GM19467 (cell line): ENCODE results near the gene AMOTL1.

ENCODE experiments used
- ATAC-seq: cut with Tn5 transposase; IDR thresholded peaks from one replicate; pipeline ENCODE4 v1.9.1; 2021; ENCODE audit warnings: mild to moderate bottlenecking, moderate library complexity; ENCODE audit not compliant: unreplicated experiment

The AMOTL1 gene

DNA sequence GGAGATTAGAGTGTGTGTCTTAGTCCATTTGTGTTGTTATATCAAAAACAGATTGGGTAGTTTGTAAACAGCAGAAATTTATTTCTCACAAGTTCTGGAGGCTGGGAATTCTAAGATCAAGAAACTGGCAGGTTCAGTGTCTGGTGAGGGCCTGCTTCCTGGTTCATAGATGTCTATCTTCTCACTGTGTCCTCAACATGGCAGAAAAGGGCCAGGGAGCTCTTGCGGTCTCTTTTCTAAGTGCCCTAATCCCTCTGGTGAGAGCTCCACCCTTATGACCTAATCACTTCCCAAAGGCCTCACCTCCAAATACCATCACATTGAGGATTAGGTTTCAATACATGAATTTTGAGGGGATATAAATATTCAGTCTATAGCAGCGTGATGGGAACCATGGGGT is 25.5 kb upstream of the AMOTL1 start:
- ATAC-seq: no peak

DNA sequence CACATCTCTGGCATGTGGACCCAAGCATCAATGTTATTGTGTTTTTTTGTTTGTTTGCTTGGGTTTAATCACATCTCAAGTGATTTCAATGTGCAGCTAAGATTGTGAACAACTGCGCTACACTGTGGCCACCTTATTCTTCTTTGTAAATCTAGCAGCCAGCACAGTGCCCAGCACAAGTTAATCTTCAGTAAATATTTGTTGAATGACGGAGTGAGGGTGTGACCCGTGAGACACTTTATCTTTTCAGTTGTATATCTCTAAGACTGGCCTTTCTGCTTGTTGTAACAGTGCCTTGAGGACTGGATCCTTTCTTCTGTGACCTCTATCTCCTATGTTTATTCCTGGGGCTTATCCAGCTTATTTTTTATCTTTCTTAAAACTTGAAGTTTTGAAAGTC is 21.4 kb upstream of the AMOTL1 start:
- ATAC-seq: no peak

DNA sequence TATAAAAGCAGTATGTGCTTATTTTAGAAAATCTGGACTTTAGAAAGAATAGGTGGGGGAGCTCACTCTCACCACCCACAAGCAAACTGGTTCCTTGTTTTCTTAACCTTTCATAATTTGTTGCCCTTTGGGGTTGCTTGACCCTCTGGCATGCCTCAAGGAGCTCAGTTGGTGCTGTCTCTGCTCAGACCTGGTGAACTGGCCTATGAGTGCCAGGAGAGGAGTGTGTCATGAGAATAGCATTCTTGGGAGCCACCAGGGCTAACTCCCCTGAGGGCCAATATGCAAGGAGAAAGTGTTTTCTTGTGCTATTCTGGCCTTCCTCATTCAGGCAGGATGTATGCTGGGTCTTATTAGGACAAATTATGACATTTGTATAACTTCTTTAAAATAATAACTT is 21.0 kb upstream of the AMOTL1 start:
- no peak for ATAC-seq

DNA sequence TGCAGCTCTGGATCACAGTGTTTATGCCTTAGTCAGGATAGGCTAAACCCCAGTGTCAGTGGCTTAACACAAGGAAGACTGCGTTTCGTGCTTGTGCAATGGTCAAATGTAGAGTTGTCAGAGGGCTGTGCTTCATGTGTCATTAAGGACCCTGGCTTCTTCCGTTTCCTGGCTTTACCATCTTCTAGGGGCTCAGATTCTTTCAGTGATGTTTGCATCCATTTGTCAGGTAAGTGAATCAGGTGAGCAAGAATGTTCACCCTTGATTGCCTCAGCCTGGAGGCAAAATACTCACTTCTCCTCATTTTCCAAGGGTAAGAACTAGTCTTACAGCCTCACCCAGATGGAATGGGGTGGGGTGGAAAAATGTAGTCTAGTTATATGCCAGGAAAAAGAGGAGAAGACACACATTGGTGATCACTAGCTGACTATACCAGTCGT is 20.5 kb upstream of the AMOTL1 start:
- ATAC-seq: no peak

DNA sequence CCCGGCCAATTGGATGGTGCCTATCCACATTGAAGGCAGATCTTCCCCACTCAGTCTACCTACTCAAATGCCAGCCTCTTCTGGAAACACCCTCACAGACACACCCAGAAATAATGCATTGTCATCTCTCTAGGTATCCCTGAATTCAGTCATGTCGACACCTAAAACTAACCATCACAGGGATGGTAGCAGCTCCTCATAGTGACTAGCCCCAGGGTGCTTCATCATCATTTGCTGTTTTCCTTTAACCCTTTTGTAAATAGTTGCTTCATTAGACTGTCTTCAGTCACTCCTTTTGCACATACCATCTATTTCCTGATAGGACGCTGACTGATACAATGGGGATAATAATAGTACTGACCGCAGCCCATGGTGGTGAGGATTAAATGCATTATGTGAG is 18.8 kb upstream of the AMOTL1 start:
- ATAC-seq: no peak

DNA sequence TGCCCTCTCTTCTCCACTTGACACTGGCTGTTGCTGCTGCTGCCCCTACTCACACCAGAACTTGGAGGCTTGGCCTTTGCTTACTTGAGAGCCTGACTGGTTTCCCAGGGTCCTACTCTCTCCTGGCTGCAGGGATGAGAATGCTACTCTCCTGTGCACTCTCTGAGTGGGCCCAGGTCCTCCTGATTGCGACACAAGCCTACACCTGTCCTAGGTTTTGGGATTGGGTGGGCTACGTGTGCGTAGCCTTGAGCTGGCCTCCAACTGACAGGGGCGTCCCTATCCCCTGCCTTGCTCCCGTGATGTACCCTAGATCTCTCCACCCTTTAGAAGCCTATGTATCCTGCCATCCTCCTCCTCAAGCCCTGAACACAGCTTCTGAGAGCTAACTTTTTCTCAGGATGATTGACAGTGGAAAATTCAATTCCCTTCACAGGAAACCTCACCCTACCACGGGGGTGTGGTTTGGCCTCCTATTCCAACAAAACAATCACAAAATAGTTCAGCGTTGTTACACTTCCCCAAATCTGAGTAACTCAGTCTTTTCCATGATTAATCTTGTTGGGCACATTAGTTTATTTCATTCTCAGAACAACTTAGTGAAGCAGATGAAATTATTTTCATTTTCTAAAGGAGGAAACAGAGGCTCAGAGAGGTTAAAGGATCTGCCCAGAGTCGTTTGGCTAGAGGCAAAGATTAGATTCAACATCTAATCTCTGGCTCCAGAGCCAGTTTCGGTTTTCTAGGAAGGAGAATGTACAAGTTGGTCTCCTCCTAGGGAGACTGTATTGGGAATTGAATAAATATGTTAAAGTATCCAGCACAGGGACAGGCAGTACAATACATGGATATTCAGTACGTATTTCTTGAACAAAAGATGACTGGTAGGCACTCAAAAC is 17.6 kb upstream of the AMOTL1 start:
- ATAC-seq: no peak

DNA sequence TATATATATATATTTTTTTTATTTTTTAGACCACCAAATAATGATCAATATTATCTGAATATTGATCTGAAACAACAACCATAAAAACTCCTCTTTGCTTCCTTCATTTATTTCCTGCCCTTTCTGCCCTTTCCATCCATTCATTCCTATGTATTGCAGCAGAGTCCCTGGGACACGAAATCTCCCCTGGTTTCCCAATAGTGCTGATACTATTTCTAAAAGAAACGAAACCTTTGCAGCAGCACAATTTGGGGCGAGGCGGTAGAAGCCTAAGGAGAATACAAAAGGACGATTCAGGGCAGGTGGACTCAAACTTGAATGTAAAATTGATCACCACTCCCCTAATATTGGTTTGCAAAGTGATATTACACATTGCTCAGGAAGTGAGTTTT is 16.9 kb upstream of the AMOTL1 start:
- no peak for ATAC-seq

DNA sequence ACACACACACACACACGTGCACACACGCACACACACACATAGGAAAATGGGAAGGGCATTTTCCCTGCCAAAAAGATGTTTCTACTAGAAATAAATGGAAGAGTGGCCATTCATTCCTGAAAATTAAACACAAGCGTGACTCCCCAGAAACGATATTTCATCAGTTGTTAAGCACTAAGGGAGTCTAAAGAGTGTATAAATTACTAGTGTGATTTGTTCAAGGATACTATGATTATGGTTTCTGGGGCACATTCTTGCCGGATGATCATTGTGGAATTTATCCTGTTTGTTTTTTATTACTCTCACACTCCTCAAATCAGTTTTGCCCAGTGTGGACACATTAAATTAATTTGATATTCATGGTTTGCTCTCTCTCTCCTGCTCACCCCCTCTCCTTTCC is 16.4 kb upstream of the AMOTL1 start:
- ATAC-seq: no peak

DNA sequence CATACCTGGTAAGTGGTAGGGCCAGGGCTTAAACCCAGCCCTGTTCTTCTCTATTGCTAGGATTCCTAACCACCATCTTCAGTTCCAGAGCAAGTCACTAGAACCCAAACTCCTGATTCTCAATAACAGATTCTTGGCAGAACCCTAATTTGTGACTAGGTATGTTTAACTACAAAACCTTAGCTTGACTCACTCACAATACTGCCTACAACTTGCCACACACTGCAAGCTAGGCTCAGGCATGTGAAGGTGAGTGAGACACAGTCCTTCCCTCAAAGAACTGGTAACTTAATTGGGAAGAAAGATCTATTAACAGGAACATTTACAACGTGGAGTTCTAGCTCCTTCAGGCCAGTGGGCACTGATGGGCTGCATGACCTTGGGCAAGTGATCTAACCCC is 14.5 kb upstream of the AMOTL1 start:
- ATAC-seq: no peak

DNA sequence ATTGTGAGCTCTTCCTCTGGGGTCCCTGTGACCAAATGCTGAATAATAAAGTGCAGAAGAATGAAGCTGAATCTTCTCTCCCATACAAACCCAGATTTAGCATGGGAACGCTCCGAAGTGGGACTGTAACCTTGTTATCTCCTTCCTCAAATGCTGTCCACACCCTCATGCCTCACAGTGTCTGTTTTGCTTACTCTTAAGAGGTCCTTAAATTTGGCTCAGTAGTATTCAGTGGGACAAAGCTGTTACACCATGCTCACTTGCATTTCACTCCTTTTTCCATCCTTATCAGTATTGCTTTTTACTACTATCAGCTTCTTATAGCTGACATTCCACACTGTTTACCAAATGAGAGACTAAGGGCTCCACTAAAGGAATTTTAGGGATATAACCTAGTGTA is 13.8 kb upstream of the AMOTL1 start:
- no peak for ATAC-seq

DNA sequence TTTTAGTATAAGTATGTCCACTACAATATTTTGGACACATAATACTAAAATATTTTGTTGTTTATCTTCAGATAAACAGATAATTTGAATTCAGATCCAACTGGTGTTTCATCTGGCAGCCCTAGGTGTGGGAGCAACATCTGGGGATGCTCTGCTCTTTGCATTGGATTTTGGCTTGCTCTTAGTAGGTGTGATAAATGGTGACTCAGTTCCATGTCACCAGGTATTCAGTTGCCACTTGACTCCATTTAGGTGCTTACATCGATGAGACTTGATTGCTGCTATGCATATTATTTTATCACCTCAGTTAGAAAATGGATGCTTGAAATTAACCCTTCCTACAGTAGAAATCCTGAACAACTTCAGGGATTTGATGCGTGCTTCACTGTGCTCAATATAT is 13.3 kb upstream of the AMOTL1 start:
- ATAC-seq: no peak

DNA sequence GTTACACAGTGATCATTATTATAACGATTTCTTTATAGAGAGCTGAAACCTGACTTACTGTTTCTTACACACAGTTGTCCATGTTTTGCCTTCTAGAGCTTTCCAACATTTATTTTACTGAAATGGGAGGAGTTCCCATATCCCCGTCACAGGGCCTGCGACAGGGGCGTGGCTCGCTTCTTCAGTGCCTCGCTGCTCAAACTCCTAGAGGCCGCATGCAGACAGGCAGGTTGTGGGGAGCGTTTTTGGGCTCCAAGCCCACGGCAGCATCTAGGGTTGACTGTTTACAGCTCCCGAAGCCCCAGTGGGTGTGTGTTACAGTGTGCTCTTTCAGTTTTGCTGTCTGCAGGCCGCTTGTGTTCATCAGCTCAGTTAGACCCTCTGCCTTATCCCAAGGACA is 12.7 kb upstream of the AMOTL1 start:
- no peak for ATAC-seq

DNA sequence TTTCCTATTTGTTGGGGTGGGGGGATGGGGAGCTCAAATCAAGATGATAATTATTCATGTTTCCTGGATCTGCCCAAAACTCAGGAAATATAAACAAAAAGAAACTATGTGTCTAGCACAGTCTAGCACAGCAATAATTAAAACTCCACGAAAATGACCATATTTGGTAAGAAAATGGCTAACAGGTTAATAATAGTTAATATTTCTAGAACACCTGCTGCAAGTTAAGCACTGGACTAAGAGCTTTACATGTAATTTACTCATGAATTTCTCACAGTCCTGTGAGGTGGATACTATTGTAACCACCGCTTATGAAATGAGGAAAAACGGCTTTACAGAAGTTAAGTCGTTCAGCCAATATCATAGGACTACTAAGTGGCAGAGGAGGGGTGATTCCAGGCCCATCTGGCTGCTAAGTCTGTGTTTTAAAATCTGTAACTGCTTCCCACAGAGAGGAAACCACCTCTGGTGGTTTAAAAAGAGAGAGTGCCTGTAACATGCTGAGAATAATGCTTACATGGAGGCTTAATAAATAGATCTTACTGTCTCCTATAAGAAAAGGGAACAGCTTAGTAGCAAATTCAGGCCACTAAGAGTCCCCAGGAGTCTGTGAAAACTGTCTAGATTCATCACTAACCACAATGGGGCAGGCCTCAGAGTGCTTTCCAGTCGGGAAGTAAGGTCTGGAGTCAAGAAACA is 11.0 kb upstream of the AMOTL1 start:
- peak; percentile 67 for ATAC-seq

DNA sequence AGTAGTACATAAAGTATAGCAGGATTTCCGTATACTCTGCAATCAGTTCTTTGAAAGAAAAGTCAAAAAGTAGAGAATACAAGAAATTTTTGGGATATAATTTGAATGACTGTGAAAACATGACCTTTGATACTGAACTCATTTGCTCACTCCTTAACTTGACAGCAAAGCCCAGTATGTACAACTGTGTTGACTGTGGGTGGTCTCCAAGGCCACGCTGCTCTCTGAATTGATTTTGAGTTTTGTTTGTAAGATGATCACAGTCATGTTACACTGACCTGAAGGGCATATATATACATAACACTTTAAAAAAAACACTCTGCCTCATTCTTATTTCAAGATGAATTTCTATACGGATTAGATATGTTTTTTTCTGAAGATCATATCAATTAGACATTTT is 9.5 kb upstream of the AMOTL1 start:
- no peak for ATAC-seq

DNA sequence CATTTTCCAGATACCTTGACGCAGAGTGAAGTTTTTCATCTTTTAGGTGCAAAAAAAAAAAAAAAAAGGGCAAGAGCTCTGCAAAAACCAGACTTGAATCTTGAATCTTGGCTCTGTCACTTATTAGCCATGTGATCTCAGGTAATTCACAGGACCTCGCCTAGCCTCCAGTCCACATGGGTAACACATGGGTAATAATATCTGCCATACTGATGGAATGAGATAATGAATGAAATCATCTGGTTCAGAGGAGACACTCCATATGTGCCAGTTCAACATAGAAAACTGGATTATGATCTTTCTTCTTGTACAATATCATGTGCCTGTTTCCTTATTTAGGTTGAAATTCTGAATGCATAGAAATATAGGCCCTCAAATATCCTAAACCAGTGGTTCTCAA is 8.6 kb upstream of the AMOTL1 start:
- ATAC-seq: no peak

DNA sequence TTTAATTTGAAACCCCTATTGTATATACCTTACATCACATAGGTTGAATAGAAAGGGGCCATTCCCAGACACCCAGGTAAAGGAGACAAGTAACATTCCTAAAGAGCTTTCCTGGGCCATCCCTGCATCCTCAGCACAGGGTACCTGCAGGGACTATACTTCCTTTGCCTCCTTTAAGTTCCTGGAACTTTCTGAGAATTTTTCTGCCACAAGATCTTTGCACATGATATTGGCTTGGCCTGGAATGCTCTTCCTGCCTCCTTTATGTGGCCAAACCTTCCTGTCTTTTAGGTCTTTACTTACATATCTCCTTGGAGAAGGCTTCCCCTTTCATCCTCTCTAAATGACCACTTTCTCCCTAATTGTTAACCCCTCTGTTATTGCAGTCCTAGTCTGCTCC is 7.9 kb upstream of the AMOTL1 start:
- no peak for ATAC-seq

DNA sequence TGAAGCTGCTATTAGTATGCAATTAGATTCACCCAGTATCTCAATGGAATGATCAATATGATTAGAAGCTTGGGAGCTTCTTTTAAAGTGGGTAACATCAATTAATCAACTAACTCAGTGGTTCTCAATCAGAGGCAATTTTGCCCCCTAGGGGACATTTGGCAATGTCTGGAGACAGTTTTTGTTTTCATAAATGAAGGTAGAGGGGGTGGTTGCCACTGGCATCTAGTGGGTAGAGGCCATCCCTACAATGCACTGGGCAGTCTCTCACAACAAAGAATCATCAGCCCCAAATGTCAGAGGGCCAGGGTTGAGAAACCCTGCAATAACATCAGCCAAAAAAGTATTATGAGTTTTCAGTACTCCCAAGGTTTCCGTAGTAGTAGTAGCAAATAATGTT is 5.9 kb upstream of the AMOTL1 start:
- no peak for ATAC-seq

DNA sequence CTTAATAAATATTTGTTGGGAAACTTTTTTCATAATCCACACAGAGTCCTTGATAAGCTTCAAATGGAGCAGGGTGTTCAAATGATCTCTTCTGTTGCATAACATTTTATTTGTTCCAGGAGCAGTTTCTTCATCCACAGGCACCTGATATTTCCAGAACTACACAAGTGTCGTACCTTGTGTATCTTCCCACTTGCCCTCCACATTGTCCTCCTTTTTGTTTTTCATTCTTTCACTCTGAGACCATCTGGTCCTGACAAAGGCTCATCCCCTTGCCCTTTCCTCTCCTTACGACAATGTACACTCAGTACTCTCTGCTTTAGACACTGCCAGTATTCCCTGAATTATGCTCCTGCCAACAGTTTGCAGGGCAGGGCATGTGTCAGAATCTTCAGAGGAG is 5.2 kb upstream of the AMOTL1 start:
- no peak for ATAC-seq

DNA sequence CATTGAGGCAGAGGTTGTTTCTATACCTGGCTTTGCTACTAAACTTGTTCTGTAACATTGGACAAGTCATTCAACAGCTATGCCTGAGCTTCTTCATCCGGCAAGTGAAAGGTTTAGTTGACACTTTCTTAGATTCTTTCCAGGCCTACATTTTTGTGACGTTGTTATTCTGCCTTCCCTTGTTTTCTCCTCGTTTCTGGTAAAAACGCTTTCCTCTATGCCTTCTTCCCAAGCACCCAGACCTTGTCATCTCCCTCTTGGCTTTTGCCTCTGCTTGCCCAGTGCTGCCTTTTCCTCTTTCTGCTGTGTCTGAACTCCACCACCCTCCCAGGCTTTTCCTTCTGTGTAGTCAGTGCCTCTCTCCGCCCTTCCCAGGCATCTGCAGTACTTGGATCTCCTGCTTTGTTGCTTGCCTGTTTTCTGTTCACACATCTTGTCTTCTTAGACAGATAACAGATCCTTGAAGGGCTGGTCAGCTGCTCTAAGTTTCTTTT is 1.4 kb upstream of the AMOTL1 start:
- ATAC-seq: no peak

DNA sequence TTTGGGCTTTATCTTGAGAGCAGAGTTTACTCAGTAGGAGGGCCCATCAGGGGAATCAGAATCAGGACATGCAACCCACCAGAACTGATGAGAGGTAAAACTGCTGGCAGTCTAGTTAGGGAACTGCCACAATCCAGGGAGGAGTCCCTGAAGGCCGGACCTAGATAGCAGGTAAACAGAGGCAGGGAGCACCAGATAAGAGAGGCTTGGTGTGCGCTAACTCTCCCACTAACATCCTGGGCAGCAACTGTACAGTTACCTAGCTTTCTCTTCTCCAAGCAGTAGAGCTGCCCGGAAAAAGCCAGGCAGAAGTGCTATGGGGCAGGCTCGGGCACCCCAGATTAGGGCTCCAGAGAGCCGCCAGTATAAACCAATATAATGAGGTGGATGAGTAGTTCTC is 865 bp upstream of the AMOTL1 start:
- ATAC-seq: no peak

DNA sequence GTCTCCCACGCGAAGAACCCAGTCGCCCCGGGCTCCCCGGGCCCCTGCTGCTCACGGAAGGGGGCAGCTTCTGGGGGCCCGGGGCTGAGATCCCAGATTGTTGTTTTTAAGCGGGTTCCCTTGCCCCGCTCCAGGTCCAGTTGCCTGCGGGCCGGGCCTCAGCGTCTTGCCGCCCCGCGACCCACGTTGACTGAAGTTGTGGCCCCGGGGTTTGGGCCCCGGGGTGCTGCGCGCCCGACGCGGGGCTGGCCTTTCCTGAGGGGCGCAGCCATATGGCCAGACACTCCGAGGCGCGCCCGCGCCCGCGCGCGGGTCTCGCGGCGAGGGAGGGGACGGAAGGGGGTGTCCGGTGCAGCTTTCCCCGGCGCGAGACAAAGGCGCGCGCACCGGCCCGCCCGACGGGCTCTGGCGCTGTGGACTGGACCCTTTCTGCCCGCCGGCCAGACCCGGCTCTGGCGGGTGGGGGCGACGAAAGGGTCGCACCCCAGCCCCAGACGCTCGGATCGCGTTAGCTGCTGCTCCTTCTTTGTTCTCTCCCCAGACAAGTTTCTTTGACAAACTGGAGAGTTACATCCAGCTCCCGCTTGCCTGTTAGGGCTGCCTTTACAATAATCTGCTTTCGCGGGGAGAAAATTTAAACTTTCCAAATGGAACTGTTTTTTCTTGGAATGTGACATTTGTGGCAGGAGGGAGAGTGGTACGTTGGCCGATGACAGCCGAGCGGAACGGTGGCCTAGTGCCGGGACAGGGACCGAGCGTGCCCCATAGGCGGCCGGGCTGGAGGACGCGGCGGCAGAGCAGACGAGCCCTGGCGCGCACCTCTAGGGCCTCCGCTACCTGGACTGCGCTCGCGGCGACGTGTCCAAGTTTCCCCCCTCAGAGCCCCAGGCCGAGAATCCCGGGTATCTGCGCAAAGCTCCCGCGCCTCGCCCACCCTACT is 716 bp downstream of the AMOTL1 start:
- ATAC-seq: no peak
